H1 (cell line): ENCODE measurements around the gene DESI1. TPM values are rescaled to one million over a fixed set of nuclear protein-coding genes. Genes with fewer than 3 reads are reported as not detected.

Experiments
- CTCF ChIA-PET: fragments of 300-600 bp; sonication (Branson Sonifier 250); formaldehyde crosslinking; loops from one replicate; lab custom pipeline; 2021; ENCODE audit not compliant: partially characterized antibody; lab: Charles Lee
- POLR2A ChIA-PET: fragments of 300-600 bp; sonication (Branson Sonifier 250); formaldehyde crosslinking; loops from one replicate; lab custom pipeline; 2021; ENCODE audit warnings: inconsistent platforms; ENCODE audit not compliant: partially characterized antibody; lab: Charles Lee
- DNase-seq, 2 experiments: peaks; one replicate each; pipeline versions ENCODE4 v3.0.0 to v3.0.0-alpha.2; 2010 to 2022; ENCODE audit warnings: low spot score in 2 of 2, low read depth in 1 of 2, mixed read lengths in 1 of 2
- FAIRE-seq: peaks from 2 replicates; lab custom pipeline; 2011; peaks lifted over from hg19 to GRCh38; lab: Jason Lieb, UNC
- H2AFZ ChIP-seq: 2 replicates; pipeline ENCODE4 v1.8.1; 2012; ENCODE audit warnings: low read length, inconsistent platforms
- H2AK5ac ChIP-seq: 2 replicates; pipeline ENCODE4 v1.6.1; 2013; ENCODE audit warnings: low read depth, low read length
- H2BK120ac ChIP-seq: replicated peaks from 2 replicates; pipeline ENCODE3; 2013; ENCODE audit warnings: low read depth, low read length, inconsistent platforms
- H2BK12ac ChIP-seq: 2 replicates; pipeline ENCODE4 v1.6.1; 2013; ENCODE audit warnings: low read depth, low read length
- H2BK15ac ChIP-seq: 2 replicates; pipeline ENCODE4 v1.6.1; 2013; ENCODE audit warnings: low read length
- H2BK20ac ChIP-seq: 2 replicates; pipeline ENCODE4 v1.6.1; 2013; ENCODE audit warnings: low read length
- H2BK5ac ChIP-seq: 2 replicates; pipeline ENCODE4 v1.6.1; 2013; ENCODE audit warnings: low read depth, low read length
- H3K14ac ChIP-seq: 2 replicates; pipeline ENCODE4 v1.6.1; 2013; ENCODE audit warnings: inconsistent platforms; ENCODE audit not compliant: insufficient read length
- H3K18ac ChIP-seq: 2 replicates; pipeline ENCODE4 v1.6.1; 2013; ENCODE audit warnings: low read length; ENCODE audit errors: extremely low read depth
- H3K23ac ChIP-seq: 2 replicates; pipeline ENCODE4 v1.6.1; 2013; ENCODE audit warnings: inconsistent platforms; ENCODE audit not compliant: insufficient read length
- H3K23me2 ChIP-seq: 2 replicates; pipeline ENCODE4 v1.6.1; 2013; ENCODE audit warnings: low read depth, low read length
- H3K27ac ChIP-seq: 2 replicates; pipeline ENCODE4 v1.6.1; 2011; ENCODE audit warnings: low read depth, low read length, inconsistent platforms
- H3K27me3 ChIP-seq, 4 experiments: replicated peaks in 1 of 4; 1 replicate in 1 of 4; 2 replicates in 3 of 4; pipeline versions ENCODE4 v1.6.1 to v1.8.1; 2011 to 2013; ENCODE audit warnings: low read length in 3 of 4, mild to moderate bottlenecking in 3 of 4, inconsistent platforms in 2 of 4, mixed read lengths in 2 of 4, moderate library complexity in 1 of 4; ENCODE audit not compliant: control insufficient read depth in 3 of 4, insufficient read depth in 3 of 4; ENCODE audit errors: extremely low read depth in 1 of 4
- H3K36me3 ChIP-seq, 4 experiments: 2 replicates each; pipeline versions ENCODE4 v1.6.1 to v1.8.1; 2011 to 2013; ENCODE audit warnings: mild to moderate bottlenecking in 4 of 4, low read length in 3 of 4, moderate library complexity in 2 of 4, control low read depth in 1 of 4, inconsistent platforms in 1 of 4; ENCODE audit not compliant: insufficient read depth in 4 of 4, control insufficient read depth in 2 of 4
- H3K4ac ChIP-seq: replicated peaks from 2 replicates; pipeline ENCODE3; 2013; ENCODE audit warnings: low read length, low read depth, mixed read lengths, inconsistent platforms; ENCODE audit not compliant: insufficient read length
- H3K4me1 ChIP-seq, 4 experiments: replicated peaks in 1 of 4; 1 replicate in 1 of 4; 2 replicates in 3 of 4; pipeline versions ENCODE4 v1.6.1 to v1.8.1; 2011 to 2013; ENCODE audit warnings: low read length in 3 of 4, inconsistent platforms in 2 of 4, mixed read lengths in 1 of 4; ENCODE audit not compliant: insufficient read depth in 4 of 4, control insufficient read depth in 3 of 4
- H3K4me2 ChIP-seq, 2 experiments: 2 replicates each; pipeline versions ENCODE4 v1.6.1 to v1.8.1; 2011 to 2013; ENCODE audit warnings: low read depth in 2 of 2, low read length in 2 of 2, control low read depth in 1 of 2, inconsistent platforms in 1 of 2, mild to moderate bottlenecking in 1 of 2; ENCODE audit not compliant: insufficient read depth in 1 of 2
- H3K4me3 ChIP-seq, 4 experiments: fragments of 200-600, 300-600 bp in 1 of 4; sonication (generic), shearing (Covaris generic), sonication (Bioruptor Twin) in 1 of 4; 2 replicates each; pipeline versions ENCODE4 v1.5.1 to v1.8.1; 2011 to 2016; ENCODE audit warnings: low read length in 4 of 4, low read depth in 3 of 4, control low read depth in 2 of 4, inconsistent platforms in 2 of 4, mild to moderate bottlenecking in 2 of 4, mixed read lengths in 1 of 4, moderate library complexity in 1 of 4; ENCODE audit not compliant: insufficient read depth in 2 of 4; ENCODE audit errors: extremely low read depth in 1 of 4
- H3K56ac ChIP-seq: replicated peaks from 2 replicates; pipeline ENCODE3; 2013; ENCODE audit warnings: low read depth, mild to moderate bottlenecking, mixed read lengths, low read length, inconsistent platforms; ENCODE audit not compliant: insufficient read length
- H3K79me1 ChIP-seq: 2 replicates; pipeline ENCODE4 v1.6.1; 2013; ENCODE audit warnings: low read depth, low read length, control low read depth
- H3K79me2 ChIP-seq, 2 experiments: 2 replicates each; pipeline versions ENCODE4 v1.6.1 to v1.8.1; 2012 to 2013; ENCODE audit warnings: low read length in 2 of 2, mild to moderate bottlenecking in 2 of 2, inconsistent platforms in 1 of 2; ENCODE audit not compliant: insufficient read depth in 2 of 2, control insufficient read depth in 1 of 2
- H3K9ac ChIP-seq, 4 experiments: replicated peaks in 1 of 4; 1 replicate in 1 of 4; 2 replicates in 3 of 4; pipeline versions ENCODE4 v1.6.1 to v1.8.1; 2011 to 2013; ENCODE audit warnings: low read depth in 3 of 4, low read length in 3 of 4, control low read depth in 2 of 4, mild to moderate bottlenecking in 2 of 4, moderate library complexity in 2 of 4, inconsistent platforms in 1 of 4; ENCODE audit errors: extremely low read depth in 1 of 4
- H3K9me3 ChIP-seq, 2 experiments: 2 replicates each; pipeline versions ENCODE4 v1.6.1 to v1.8.1; 2012 to 2013; ENCODE audit warnings: mild to moderate bottlenecking in 2 of 2, moderate library complexity in 2 of 2, control low read depth in 1 of 2, inconsistent platforms in 1 of 2, low read depth in 1 of 2, low read length in 1 of 2, mixed read lengths in 1 of 2; ENCODE audit not compliant: insufficient read depth in 2 of 2
- H4K20me1 ChIP-seq, 2 experiments: replicated peaks in 1 of 2; 2 replicates each; pipeline versions ENCODE3 to v1.8.1; 2011 to 2013; ENCODE audit warnings: inconsistent platforms in 2 of 2, low read length in 2 of 2, mild to moderate bottlenecking in 1 of 2; ENCODE audit not compliant: insufficient read depth in 2 of 2, control insufficient read depth in 1 of 2
- H4K5ac ChIP-seq: 2 replicates; pipeline ENCODE4 v1.6.1; 2013; ENCODE audit warnings: low read length, low read depth, mixed read lengths, inconsistent platforms; ENCODE audit not compliant: insufficient read length
- H4K8ac ChIP-seq: 2 replicates; pipeline ENCODE4 v1.8.0; 2013; ENCODE audit warnings: mild to moderate bottlenecking, moderate library complexity, low read length, inconsistent platforms; ENCODE audit not compliant: insufficient read depth; ENCODE audit errors: extremely low read depth
- H4K91ac ChIP-seq: replicated peaks from 2 replicates; pipeline ENCODE3; 2013; ENCODE audit warnings: low read length, mixed read lengths, inconsistent platforms; ENCODE audit not compliant: insufficient read length
- CREB1 ChIP-seq: IDR thresholded peaks from 2 replicates; pipeline ENCODE4 v1.6.1; 2012; ENCODE audit warnings: inconsistent platforms
- CTCF ChIP-seq, 3 experiments: IDR thresholded peaks; 1 replicate in 2 of 3; 2 replicates in 1 of 3; pipeline versions ENCODE4 v1.5.1 to v1.6.1; 2011; ENCODE audit warnings: low read length in 3 of 3, mild to moderate bottlenecking in 3 of 3, inconsistent platforms in 2 of 3, low read depth in 1 of 3, moderate library complexity in 1 of 3; ENCODE audit not compliant: insufficient read depth in 1 of 3; ENCODE audit errors: control extremely low read depth in 1 of 3
- EGR1 ChIP-seq: IDR thresholded peaks from 2 replicates; pipeline ENCODE4 v1.6.1; 2011; ENCODE audit warnings: low read depth, low read length, borderline replicate concordance
- KDM5A ChIP-seq: fragments of 200-600 bp; IDR thresholded peaks from 2 replicates; pipeline ENCODE4 v1.7.1; 2012; ENCODE audit warnings: mild to moderate bottlenecking, low read length, inconsistent platforms, mixed read lengths
- PHF8 ChIP-seq: fragments of 200-600 bp; sonication (generic); conservative IDR thresholded peaks from 2 replicates; pipeline ENCODE4 v1.7.1; 2012; ENCODE audit warnings: low read depth, mild to moderate bottlenecking, inconsistent platforms, low read length, moderate library complexity
- RNF2 ChIP-seq: fragments of 200-900, 300-1000 bp; sonication (generic); IDR thresholded peaks from 2 replicates; pipeline ENCODE4 v1.7.1; 2016; ENCODE audit warnings: borderline replicate concordance, low read depth, mild to moderate bottlenecking, antibody characterized with exemption, low read length; ENCODE audit not compliant: poor library complexity, severe bottlenecking; ENCODE audit errors: missing control alignments
- SIN3A ChIP-seq, 2 experiments: IDR thresholded peaks in 1 of 2; conservative IDR thresholded peaks in 1 of 2; 2 replicates each; pipeline ENCODE4 v1.6.1; 2011 to 2012; ENCODE audit warnings: low read length in 2 of 2, improper control_type of control experiment in 1 of 2, low read depth in 1 of 2, mild to moderate bottlenecking in 1 of 2
- TAF7 ChIP-seq: optimal IDR thresholded peaks from 2 replicates; pipeline ENCODE3; 2011; ENCODE audit warnings: low read depth, mild to moderate bottlenecking, inconsistent platforms, low read length, moderate library complexity, borderline replicate concordance
- TEAD4 ChIP-seq: IDR thresholded peaks from 2 replicates; pipeline ENCODE4 v1.6.1; 2012; ENCODE audit warnings: low read depth, low read length, inconsistent platforms, mixed read lengths
- WGBS, 2 experiments: shearing (Covaris generic) in 1 of 2; methylation state at CpG; one replicate each; pipeline versions ENCODE4 v1.1.6 to v1.1.7; 2013 to 2015; ENCODE audit warnings: low lambda C conversion rate in 2 of 2, mixed read lengths in 2 of 2, inconsistent platforms in 1 of 2, low coverage in 1 of 2, missing lambda C conversion rate in 1 of 2; ENCODE audit not compliant: insufficient replicate concordance in 2 of 2, insufficient coverage in 1 of 2, insufficient read length in 1 of 2; ENCODE audit errors: extremely low coverage in 1 of 2, missing lambda C conversion rate in 1 of 2; 5-methylcytosine and 5-hydroxymethylcytosine counted together
- polyA plus RNA-seq, 7 experiments: library from polyadenylated mRNA; depleted of rRNA in 3 of 7; stranded (reverse) in 5 of 7; unstranded in 2 of 7; fragments of >200 nt in 5 of 7; fragments of 200-250 nt in 2 of 7; gene quantifications; 1 replicate in 5 of 7; 2 replicates in 1 of 7; 4 replicates in 1 of 7; pipeline versions ENCODE4 v1.2.1 to v1.2.3, GENCODE V29; 2011 to 2013; ENCODE audit warnings: missing spikeins in 2 of 7, mixed read lengths in 2 of 7
- total RNA-seq: library from RNA; stranded (reverse); fragmentation: NEBNext Ultra II Directional; extraction: Animal tissue kit (Norgen Biotek cat#: 25700); gene quantifications from 2 replicates; pipeline ENCODE4 v1.2.1, GENCODE V29; 2021

Gene DESI1
- total and polyA plus RNA-seq, 2 of the 8 experiments (the other 6 are each of a cell fraction or from before 2014, with no cell fraction given): 27.6 to 34.3 TPM

- Histone ChIP-seq H3K23me2 (no peaks in the 10 kb centered on the region), H3K9ac (no peak overlapping the region), H3K79me2 (peaks cover 0 to 23% of the 10 kb centered on the region in 2 experiments; a peak in 2 of 4 replicates), H4K20me1 (peaks cover 2 to 4% of the 10 kb centered on the region in 2 experiments), H4K91ac (no peak overlapping the region), H3K27ac (no peak overlapping the region), H3K18ac (no peak overlapping the region), H3K56ac (no peak overlapping the region), H2AK5ac (no peak overlapping the region), H2BK5ac (no peak overlapping the region), H3K9me3 (no peaks in the 10 kb centered on the region), H3K14ac (no peak overlapping the region), H3K4me3 (no peak overlapping the region), H2AFZ (no peak overlapping the region), H2BK120ac (no peak overlapping the region), H3K4ac (no peak overlapping the region), H4K5ac (no peak overlapping the region), H3K23ac (no peak overlapping the region), H2BK12ac (no peak overlapping the region), H2BK20ac (no peak overlapping the region), H3K4me1 (no peaks in the 10 kb centered on the region), H3K36me3 (peaks cover 24 to 86% (median 55%) of the 10 kb centered on the region in 4 experiments), H2BK15ac (no peak overlapping the region), H3K4me2 (no peak overlapping the region), H3K79me1 (no peaks in the 10 kb centered on the region), H3K27me3 (no peaks in the 10 kb centered on the region), H4K8ac (no peak overlapping the region)
- FAIRE-seq (no peak), DNase-seq (no peak)
- ChIA-PET POLR2A (interaction anchor here (2.7 to 13.3 kb wide), 3 partner anchors 9 to 18 kb away, joined by 20 to 157 read pairs (median 129); partner anchors contain the start of genes DESI1 and XRCC6), CTCF (interaction anchor here (1.2 to 1.4 kb wide), 2 partner anchors 16 to 55 kb away, joined by 3 to 6 read pairs; no protein-coding TSS in a partner anchor)
- 95% methylated on average over 6 of the region's 6 CpGs; no CpG with 5 or more reads in 1 of the 2 experiments for WGBS, 2 experiments
- TF ChIP-seq KDM5A (no peak), TAF7 (no peak), RNF2 (no peak), CTCF (IDR thresholded peaks at IDR 0.05; ENCODE audit: control extremely low read depth in 1 of 3, insufficient read depth in 1 of 3, low read depth in 1 of 3, low read length in 3 of 3) (no peak), EGR1 (no peak), CREB1 (no peak), TEAD4 (no peak), SIN3A (conservative IDR thresholded peaks at IDR 0.05 in 1 of 2, IDR thresholded peaks at IDR 0.05 in 1 of 2; ENCODE audit: low read depth in 1 of 2, low read length in 2 of 2) (no peak), PHF8 (no peak)
Observed at GRCh38 chr22:41642331-41643110, 21.7 kb upstream of the DESI1 start.
